Endothelial cell of umbilical vein (primary cell): ENCODE results near the gene PIP5K1C. TPM values are rescaled to one million over a fixed set of nuclear protein-coding genes. Genes with fewer than 3 reads are reported as not detected.

ENCODE experiments used
- BruUV-seq: library from RNA; stranded (reverse); fragments of 400-500 nt; replicated peaks from 2 replicates; lab custom pipeline; 2021; lab: Mats Ljungman, UMichigan
- CTCF ChIA-PET: fragments of 300-600, 350-600 bp; sonication (Branson Sonifier 250); formaldehyde crosslinking; loops from one replicate; lab custom pipeline; 2021; ENCODE audit warnings: antibody characterized with exemption, inconsistent platforms; lab: Charles Lee
- POLR2A ChIA-PET: fragments of 300-600, 350-600 bp; sonication (Branson Sonifier 250); formaldehyde crosslinking; loops from one replicate; lab custom pipeline; 2021; ENCODE audit warnings: antibody characterized with exemption, inconsistent platforms; lab: Charles Lee
- DNase-seq: peaks from one replicate; pipeline ENCODE4 v3.0.0-alpha.2; 2011; ENCODE audit warnings: low read depth, low spot score
- FAIRE-seq: peaks from 2 replicates; lab custom pipeline; 2011; peaks lifted over from hg19 to GRCh38; lab: Jason Lieb, UNC
- H2AFZ ChIP-seq: 2 replicates; pipeline ENCODE4 v1.6.0; 2012; ENCODE audit warnings: low read depth, low read length, control low read depth, inconsistent platforms
- H3K27ac ChIP-seq: 2 replicates; pipeline ENCODE4 v1.5.1; 2011; ENCODE audit warnings: low read depth, mild to moderate bottlenecking, control low read depth, low read length, moderate library complexity; ENCODE audit not compliant: insufficient read depth
- H3K27me3 ChIP-seq, 2 experiments: 2 replicates each; pipeline versions ENCODE4 v1.6.0 to v1.6.1; 2011; ENCODE audit warnings: low read length in 2 of 2, mixed read lengths in 1 of 2; ENCODE audit not compliant: control insufficient read depth in 2 of 2, insufficient read depth in 2 of 2
- H3K36me3 ChIP-seq, 2 experiments: 2 replicates in 1 of 2; 3 replicates in 1 of 2; pipeline ENCODE4 v1.5.1; 2011; ENCODE audit warnings: low read length in 2 of 2, mild to moderate bottlenecking in 1 of 2, moderate library complexity in 1 of 2; ENCODE audit not compliant: control insufficient read depth in 2 of 2, insufficient read depth in 2 of 2; ENCODE audit errors: extremely low read depth in 1 of 2
- H3K4me1 ChIP-seq: 3 replicates; pipeline ENCODE4 v1.5.1; 2011; ENCODE audit warnings: mild to moderate bottlenecking, low read length; ENCODE audit not compliant: control insufficient read depth, insufficient read depth; ENCODE audit errors: extremely low read depth
- H3K4me2 ChIP-seq: 2 replicates; pipeline ENCODE4 v1.6.1; 2011; ENCODE audit warnings: low read length, control low read depth, mixed read lengths; ENCODE audit not compliant: insufficient read depth
- H3K4me3 ChIP-seq, 3 experiments: fragments of 200-600 bp in 1 of 3; sonication (generic), shearing (Covaris generic) in 1 of 3; replicated peaks in 1 of 3; 2 replicates each; pipeline ENCODE4 v1.5.1; 2011 to 2016; ENCODE audit warnings: control low read depth in 3 of 3, low read length in 3 of 3, mild to moderate bottlenecking in 2 of 3, inconsistent platforms in 1 of 3, low read depth in 1 of 3, moderate library complexity in 1 of 3; ENCODE audit not compliant: insufficient read depth in 1 of 3
- H3K79me2 ChIP-seq: 2 replicates; pipeline ENCODE4 v1.6.0; 2012; ENCODE audit warnings: low read length, inconsistent platforms; ENCODE audit not compliant: control insufficient read depth, insufficient read depth
- H3K9ac ChIP-seq: replicated peaks from 2 replicates; pipeline ENCODE3; 2011; ENCODE audit warnings: low read length, control low read depth; ENCODE audit not compliant: insufficient read depth; ENCODE audit errors: extremely low read depth
- H3K9me1 ChIP-seq: replicated peaks from 3 replicates; pipeline ENCODE4 v1.6.0; 2011; ENCODE audit warnings: mild to moderate bottlenecking, low read length; ENCODE audit not compliant: control insufficient read depth, insufficient read depth; ENCODE audit errors: extremely low read depth
- H3K9me3 ChIP-seq: replicated peaks from 2 replicates; pipeline ENCODE4 v1.5.1; 2012; ENCODE audit warnings: low read length, inconsistent platforms; ENCODE audit not compliant: control insufficient read depth, insufficient read depth
- H4K20me1 ChIP-seq: replicated peaks from 2 replicates; pipeline ENCODE3; 2011; ENCODE audit warnings: mild to moderate bottlenecking, low read length; ENCODE audit not compliant: control insufficient read depth, insufficient read depth; ENCODE audit errors: extremely low read depth
- EZH2 ChIP-seq: IDR thresholded peaks from 2 replicates; pipeline ENCODE4 v1.6.1; 2012; ENCODE audit warnings: borderline replicate concordance, low read depth, mild to moderate bottlenecking, moderate library complexity, low read length, inconsistent platforms; ENCODE audit not compliant: severe bottlenecking
- FOS ChIP-seq: IDR thresholded peaks from 2 replicates; pipeline ENCODE4 v1.6.1; 2011; ENCODE audit warnings: mild to moderate bottlenecking, low read length, moderate library complexity, borderline replicate concordance; ENCODE audit not compliant: insufficient read depth
- GATA2 ChIP-seq: IDR thresholded peaks from 2 replicates; pipeline ENCODE4 v1.7.0; 2011; ENCODE audit warnings: low read depth, mild to moderate bottlenecking, moderate library complexity, mixed read lengths, low read length; ENCODE audit not compliant: insufficient read length, insufficient read depth
- JUN ChIP-seq: IDR thresholded peaks from 2 replicates; pipeline ENCODE4 v1.6.1; 2011; ENCODE audit warnings: borderline replicate concordance, low read depth; ENCODE audit not compliant: insufficient read length, insufficient read depth
- MYC ChIP-seq: IDR thresholded peaks from one replicate; pipeline ENCODE4 v1.6.1; 2011; ENCODE audit warnings: mild to moderate bottlenecking, low read depth, low read length
- POLR2A ChIP-seq: IDR thresholded peaks from 2 replicates; pipeline ENCODE4 v1.6.1; 2012; ENCODE audit warnings: low read depth, mild to moderate bottlenecking, control low read depth, low read length
- POLR2AphosphoS5 ChIP-seq: IDR thresholded peaks from 2 replicates; pipeline ENCODE4 v1.6.1; 2012; ENCODE audit warnings: low read depth, mild to moderate bottlenecking, control low read depth, low read length, moderate library complexity; ENCODE audit not compliant: insufficient read depth
- dilution Hi-C: fragments of 300-500 bp; cut with MboI; formaldehyde crosslinking; loops from one replicate; pipeline ENCODE4 v1.15.0; 2019; ENCODE audit warnings: low sequenced_read_pairs; ENCODE audit not compliant: extremely low pct_ligation_motif_present
- intact Hi-C: fragments of 100-400 bp; cut with micrococcal nuclease; formaldehyde crosslinking; loops from one replicate; pipeline ENCODE4 v1.10.0; 2022
- polyA plus RNA-seq, 4 experiments: library from polyadenylated mRNA; depleted of rRNA in 3 of 4; stranded (reverse) in 3 of 4; unstranded in 1 of 4; fragments of >200 nt; gene quantifications; 2 replicates each; pipeline versions ENCODE4 v1.2.1 to v1.2.3, GENCODE V29; 2011 to 2012; ENCODE audit warnings: missing spikeins in 1 of 4
- total RNA-seq: library from RNA; stranded (reverse); gene quantifications from 2 replicates; pipeline ENCODE4 v1.2.3, GENCODE V29; 2021
- TF ChIP-seq, protein P1 (sequence below), 2 donors: IDR thresholded peaks; 1 replicate in 1 of 2; 2 replicates in 1 of 2; pipeline ENCODE4 v1.5.1; 2011; ENCODE audit warnings: low read length in 2 of 2, mild to moderate bottlenecking in 2 of 2, moderate library complexity in 2 of 2, control low read depth in 1 of 2, inconsistent platforms in 1 of 2, low read depth in 1 of 2; ENCODE audit not compliant: insufficient read depth in 1 of 2; ENCODE audit errors: extremely low read depth in 1 of 2

The PIP5K1C gene
- total and polyA plus RNA-seq, 2 donors (not counting 3 experiments of a cell fraction or from before 2014, with no cell fraction given) = 31.6 to 79.5 TPM

- Histone ChIP-seq H3K9ac (no peak overlapping the region), H3K27ac (no peak overlapping the region), H3K9me3 (no peaks in the 10 kb centered on the region), H3K4me1 (peaks cover 5% of the 10 kb centered on the region), H3K27me3 (peaks cover 0 to under 1% of the 10 kb centered on the region in 2 experiments), H4K20me1 (no peaks in the 10 kb centered on the region), H2AFZ (no peak overlapping the region), H3K4me2 (no peak overlapping the region), H3K36me3 (no peaks in the 10 kb centered on the region), H3K9me1 (no peaks in the 10 kb centered on the region), H3K79me2 (no peaks in the 10 kb centered on the region), H3K4me3 (no peak overlapping the region)
- FAIRE-seq (no peak), DNase-seq (no peak)
- POLR2A ChIA-PET = no interaction called here
- BruUV-seq = no TSS peak
- no peak for TF ChIP-seq FOS
- TF ChIP-seq EZH2 = no peak
- no peak for TF ChIP-seq GATA2
- TF ChIP-seq POLR2AphosphoS5 = no peak
- TF ChIP-seq, protein P1, sequence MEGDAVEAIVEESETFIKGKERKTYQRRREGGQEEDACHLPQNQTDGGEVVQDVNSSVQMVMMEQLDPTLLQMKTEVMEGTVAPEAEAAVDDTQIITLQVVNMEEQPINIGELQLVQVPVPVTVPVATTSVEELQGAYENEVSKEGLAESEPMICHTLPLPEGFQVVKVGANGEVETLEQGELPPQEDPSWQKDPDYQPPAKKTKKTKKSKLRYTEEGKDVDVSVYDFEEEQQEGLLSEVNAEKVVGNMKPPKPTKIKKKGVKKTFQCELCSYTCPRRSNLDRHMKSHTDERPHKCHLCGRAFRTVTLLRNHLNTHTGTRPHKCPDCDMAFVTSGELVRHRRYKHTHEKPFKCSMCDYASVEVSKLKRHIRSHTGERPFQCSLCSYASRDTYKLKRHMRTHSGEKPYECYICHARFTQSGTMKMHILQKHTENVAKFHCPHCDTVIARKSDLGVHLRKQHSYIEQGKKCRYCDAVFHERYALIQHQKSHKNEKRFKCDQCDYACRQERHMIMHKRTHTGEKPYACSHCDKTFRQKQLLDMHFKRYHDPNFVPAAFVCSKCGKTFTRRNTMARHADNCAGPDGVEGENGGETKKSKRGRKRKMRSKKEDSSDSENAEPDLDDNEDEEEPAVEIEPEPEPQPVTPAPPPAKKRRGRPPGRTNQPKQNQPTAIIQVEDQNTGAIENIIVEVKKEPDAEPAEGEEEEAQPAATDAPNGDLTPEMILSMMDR (IDR thresholded peaks at IDR 0.05; ENCODE audit: extremely low read depth in 1 of 2, insufficient read depth in 1 of 2, low read depth in 1 of 2, low read length in 2 of 2) = no peak
- TF ChIP-seq MYC = no peak
- TF ChIP-seq POLR2A = no peak
- TF ChIP-seq JUN = no peak
- dilution Hi-C loops = no loop called here
- intact Hi-C loops = loop anchor here (1.0 kb wide), 1 partner anchor 31 kb away; no protein-coding TSS in a partner anchor
- CTCF ChIA-PET = interaction anchor here (0.7 to 4.1 kb wide), 8 partner anchors 13 to 41 kb away, joined by 3 to 22 read pairs (median 4); no protein-coding TSS in a partner anchor
These were observed 113.4 kb downstream of the PIP5K1C start for GRCh38 chr19:3586707-3587346.
